ENCODE data around the gene PPIL1.
"Not testable (repeated sequence)": the region's sequence is repeated elsewhere in the genome, so short reads cannot be mapped to it uniquely, and the experiment has no call there.

The PPIL1 gene

GRCh38 chr6:36815962-36816735 lies 58.5 kb downstream of the PPIL1 start:
- DNase-seq (ENCODE audit: low read depth): no peak

- DNase-seq (ENCODE audit: low read depth): no peak
Observed at GRCh38 chr6:36814249-36814648, 60.4 kb downstream of the PPIL1 start.

GRCh38 chr6:36813526-36813925 lies 61.1 kb downstream of the PPIL1 start:
- DNase-seq (ENCODE audit: low read depth): no peak

- not testable (repeated sequence) for DNase-seq (ENCODE audit: low read depth)
Observed at GRCh38 chr6:36813047-36813446, 61.6 kb downstream of the PPIL1 start.

- DNase-seq (ENCODE audit: low read depth): no peak
Observed at GRCh38 chr6:36809941-36810803, 64.4 kb downstream of the PPIL1 start.

- no peak for DNase-seq (ENCODE audit: low read depth)
Observed at GRCh38 chr6:36809156-36809555, 65.4 kb downstream of the PPIL1 start.

- no peak for DNase-seq (ENCODE audit: low read depth)
Observed at GRCh38 chr6:36808634-36809033, 66.0 kb downstream of the PPIL1 start.

- no peak for DNase-seq (ENCODE audit: low read depth)
Observed at GRCh38 chr6:36807750-36808149, 66.9 kb downstream of the PPIL1 start.

- DNase-seq (ENCODE audit: low read depth): no peak
Observed at GRCh38 chr6:36807143-36807542, 67.5 kb downstream of the PPIL1 start.

GRCh38 chr6:36805917-36806316 lies 68.7 kb downstream of the PPIL1 start:
- DNase-seq (ENCODE audit: low read depth): no peak

- no peak for DNase-seq (ENCODE audit: low read depth)
Observed at GRCh38 chr6:36805096-36805797, 69.4 kb downstream of the PPIL1 start.
